ENCODE measurements around the gene TBC1D17.

TBC1D17 gene

GRCh38 chr19:49833599-49833998 is 43.9 kb upstream of the TBC1D17 start:
- peaks cover 4 to 31% (median 16%) of the 10 kb centered on the region in 4 experiments for H3K4me1 ChIP-seq (ENCODE audit: control extremely low read depth in 1 of 4, control insufficient read depth in 4 of 4, insufficient read depth in 4 of 4, low read length in 3 of 4)
- 95% methylated on average over 7 of the region's 7 CpGs for WGBS (ENCODE audit: insufficient coverage)
- peaks cover 21 to 97% (median 66%) of the 10 kb centered on the region in 4 experiments for H3K36me3 ChIP-seq (ENCODE audit: control insufficient read depth in 4 of 4, insufficient read depth in 4 of 4, low read length in 3 of 4)
- CTCF ChIA-PET: interaction anchor here (2.0 kb wide), 1 partner anchor 14 kb away, joined by 5 read pairs; no protein-coding TSS in a partner anchor
- no peaks in the 10 kb centered on the region for H3K27me3 ChIP-seq (replicated peaks in 2 of 5; ENCODE audit: control insufficient read depth in 4 of 5, insufficient read depth in 5 of 5, low read length in 4 of 5)
- DNase-seq: no peak
- POLR2A ChIA-PET: no interaction called here
- H3K4me3 ChIP-seq (ENCODE audit: control insufficient read depth in 1 of 7, extremely low read depth in 1 of 7, insufficient read depth in 4 of 7, low read depth in 2 of 7, low read length in 6 of 7): no peak overlapping the region
- no peaks in the 10 kb centered on the region for H3K9me3 ChIP-seq (ENCODE audit: control extremely low read depth in 1 of 5, control insufficient read depth in 4 of 5, insufficient read depth in 2 of 5, low read depth in 1 of 5, low read length in 4 of 5)
- H3K27ac ChIP-seq (ENCODE audit: insufficient read depth in 1 of 2, low read depth in 1 of 2, low read length in 2 of 2, poor library complexity in 1 of 2, severe bottlenecking in 2 of 2): no peak overlapping the region

DNA sequence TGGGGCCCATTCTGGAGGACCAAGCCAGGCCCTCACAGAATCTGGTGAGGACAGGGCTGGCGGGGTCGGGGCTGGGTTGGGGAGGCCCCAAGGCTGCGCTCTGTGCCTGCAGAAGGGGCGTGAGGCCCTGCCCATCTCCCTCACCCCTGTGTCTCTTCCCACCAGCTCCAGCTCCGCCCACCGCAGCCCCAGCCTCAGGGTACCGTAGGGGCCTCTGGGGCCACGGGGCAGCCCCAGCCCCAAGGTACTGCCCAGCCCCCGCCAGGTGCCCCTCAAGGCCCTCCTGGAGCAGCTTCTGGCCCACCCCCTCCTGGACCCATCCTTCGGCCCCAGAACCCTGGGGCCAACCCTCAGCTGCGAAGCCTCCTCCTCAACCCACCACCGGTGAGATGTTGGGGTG is 41.9 kb upstream of the TBC1D17 start:
- no peak overlapping the region for H3K27ac ChIP-seq (ENCODE audit: insufficient read depth in 1 of 2, low read depth in 1 of 2, low read length in 2 of 2, poor library complexity in 1 of 2, severe bottlenecking in 2 of 2)
- no peak overlapping the region for H3K4me3 ChIP-seq (ENCODE audit: control insufficient read depth in 1 of 7, extremely low read depth in 1 of 7, insufficient read depth in 4 of 7, low read depth in 2 of 7, low read length in 6 of 7)
- no peaks in the 10 kb centered on the region for H3K27me3 ChIP-seq (replicated peaks in 2 of 5; ENCODE audit: control insufficient read depth in 4 of 5, insufficient read depth in 5 of 5, low read length in 4 of 5)
- no peak for DNase-seq
- 100% methylated on average over 7 of the region's 12 CpGs for WGBS (ENCODE audit: insufficient coverage)
- peaks cover 4 to 26% (median 16%) of the 10 kb centered on the region in 4 experiments for H3K4me1 ChIP-seq (ENCODE audit: control extremely low read depth in 1 of 4, control insufficient read depth in 4 of 4, insufficient read depth in 4 of 4, low read length in 3 of 4)
- POLR2A ChIA-PET: no interaction called here
- CTCF ChIA-PET: no interaction called here
- peaks cover 27 to 93% (median 70%) of the 10 kb centered on the region in 4 experiments for H3K36me3 ChIP-seq (ENCODE audit: control insufficient read depth in 4 of 4, insufficient read depth in 4 of 4, low read length in 3 of 4)
- H3K9me3 ChIP-seq (ENCODE audit: control extremely low read depth in 1 of 5, control insufficient read depth in 4 of 5, insufficient read depth in 2 of 5, low read depth in 1 of 5, low read length in 4 of 5): no peaks in the 10 kb centered on the region

- no peak overlapping the region for H3K4me3 ChIP-seq (ENCODE audit: control insufficient read depth in 1 of 7, extremely low read depth in 1 of 7, insufficient read depth in 4 of 7, low read depth in 2 of 7, low read length in 6 of 7)
- peaks cover 4 to 17% (median 13%) of the 10 kb centered on the region in 4 experiments for H3K4me1 ChIP-seq (ENCODE audit: control extremely low read depth in 1 of 4, control insufficient read depth in 4 of 4, insufficient read depth in 4 of 4, low read length in 3 of 4)
- H3K9me3 ChIP-seq (ENCODE audit: control extremely low read depth in 1 of 5, control insufficient read depth in 4 of 5, insufficient read depth in 2 of 5, low read depth in 1 of 5, low read length in 4 of 5): no peaks in the 10 kb centered on the region
- H3K27ac ChIP-seq (ENCODE audit: insufficient read depth in 1 of 2, low read depth in 1 of 2, low read length in 2 of 2, poor library complexity in 1 of 2, severe bottlenecking in 2 of 2): no peak overlapping the region
- no peak for DNase-seq
- ChIA-PET CTCF (interaction anchor here (0.6 kb wide), 1 partner anchor 12 kb away, joined by 3 read pairs; no protein-coding TSS in a partner anchor), POLR2A (no interaction called here)
- H3K36me3 ChIP-seq (ENCODE audit: control insufficient read depth in 4 of 4, insufficient read depth in 4 of 4, low read length in 3 of 4): peaks cover 27 to 91% (median 72%) of the 10 kb centered on the region in 4 experiments
- H3K27me3 ChIP-seq (replicated peaks in 2 of 5; ENCODE audit: control insufficient read depth in 4 of 5, insufficient read depth in 5 of 5, low read length in 4 of 5): no peaks in the 10 kb centered on the region
- WGBS (ENCODE audit: insufficient coverage): 96% methylated on average over 13 of the region's 20 CpGs
Measured at GRCh38 chr19:49836176-49837008, 41.1 kb upstream of the TBC1D17 start.

- WGBS (ENCODE audit: insufficient coverage): 97% methylated on average over 5 of the region's 5 CpGs
- peaks cover 4 to 12% (median 9%) of the 10 kb centered on the region in 4 experiments for H3K4me1 ChIP-seq (ENCODE audit: control extremely low read depth in 1 of 4, control insufficient read depth in 4 of 4, insufficient read depth in 4 of 4, low read length in 3 of 4)
- H3K4me3 ChIP-seq (ENCODE audit: control insufficient read depth in 1 of 7, extremely low read depth in 1 of 7, insufficient read depth in 4 of 7, low read depth in 2 of 7, low read length in 6 of 7): no peak overlapping the region
- POLR2A ChIA-PET: no interaction called here
- CTCF ChIA-PET: interaction anchor here (0.9 kb wide), 1 partner anchor 29 kb away, joined by 3 read pairs; no protein-coding TSS in a partner anchor
- peaks cover 27 to 85% (median 68%) of the 10 kb centered on the region in 4 experiments for H3K36me3 ChIP-seq (ENCODE audit: control insufficient read depth in 4 of 4, insufficient read depth in 4 of 4, low read length in 3 of 4)
- DNase-seq: no peak
- H3K9me3 ChIP-seq (ENCODE audit: control extremely low read depth in 1 of 5, control insufficient read depth in 4 of 5, insufficient read depth in 2 of 5, low read depth in 1 of 5, low read length in 4 of 5): no peaks in the 10 kb centered on the region
- H3K27me3 ChIP-seq (replicated peaks in 2 of 5; ENCODE audit: control insufficient read depth in 4 of 5, insufficient read depth in 5 of 5, low read length in 4 of 5): no peaks in the 10 kb centered on the region
- no peak overlapping the region for H3K27ac ChIP-seq (ENCODE audit: insufficient read depth in 1 of 2, low read depth in 1 of 2, low read length in 2 of 2, poor library complexity in 1 of 2, severe bottlenecking in 2 of 2)
Measured at GRCh38 chr19:49837009-49837310, 40.5 kb upstream of the TBC1D17 start.

GRCh38 chr19:49837425-49837824 is 40.1 kb upstream of the TBC1D17 start:
- Histone ChIP-seq H3K9me3 (ENCODE audit: control extremely low read depth in 1 of 5, control insufficient read depth in 4 of 5, insufficient read depth in 2 of 5, low read depth in 1 of 5, low read length in 4 of 5) (no peaks in the 10 kb centered on the region), H3K36me3 (ENCODE audit: control insufficient read depth in 4 of 4, insufficient read depth in 4 of 4, low read length in 3 of 4) (peaks cover 27 to 80% (median 65%) of the 10 kb centered on the region in 4 experiments), H3K27ac (ENCODE audit: insufficient read depth in 1 of 2, low read depth in 1 of 2, low read length in 2 of 2, poor library complexity in 1 of 2, severe bottlenecking in 2 of 2) (no peak overlapping the region), H3K4me3 (ENCODE audit: control insufficient read depth in 1 of 7, extremely low read depth in 1 of 7, insufficient read depth in 4 of 7, low read depth in 2 of 7, low read length in 6 of 7) (no peak overlapping the region), H3K4me1 (ENCODE audit: control extremely low read depth in 1 of 4, control insufficient read depth in 4 of 4, insufficient read depth in 4 of 4, low read length in 3 of 4) (peaks cover 4 to 8% (median 5%) of the 10 kb centered on the region in 4 experiments), H3K27me3 (replicated peaks in 2 of 5; ENCODE audit: control insufficient read depth in 4 of 5, insufficient read depth in 5 of 5, low read length in 4 of 5) (no peaks in the 10 kb centered on the region)
- CTCF ChIA-PET: interaction anchor here (0.9 kb wide), 1 partner anchor 30 kb away, joined by 3 read pairs; no protein-coding TSS in a partner anchor
- 100% methylated on average over 6 of the region's 9 CpGs for WGBS (ENCODE audit: insufficient coverage)
- DNase-seq: no peak
- POLR2A ChIA-PET: no interaction called here

DNA sequence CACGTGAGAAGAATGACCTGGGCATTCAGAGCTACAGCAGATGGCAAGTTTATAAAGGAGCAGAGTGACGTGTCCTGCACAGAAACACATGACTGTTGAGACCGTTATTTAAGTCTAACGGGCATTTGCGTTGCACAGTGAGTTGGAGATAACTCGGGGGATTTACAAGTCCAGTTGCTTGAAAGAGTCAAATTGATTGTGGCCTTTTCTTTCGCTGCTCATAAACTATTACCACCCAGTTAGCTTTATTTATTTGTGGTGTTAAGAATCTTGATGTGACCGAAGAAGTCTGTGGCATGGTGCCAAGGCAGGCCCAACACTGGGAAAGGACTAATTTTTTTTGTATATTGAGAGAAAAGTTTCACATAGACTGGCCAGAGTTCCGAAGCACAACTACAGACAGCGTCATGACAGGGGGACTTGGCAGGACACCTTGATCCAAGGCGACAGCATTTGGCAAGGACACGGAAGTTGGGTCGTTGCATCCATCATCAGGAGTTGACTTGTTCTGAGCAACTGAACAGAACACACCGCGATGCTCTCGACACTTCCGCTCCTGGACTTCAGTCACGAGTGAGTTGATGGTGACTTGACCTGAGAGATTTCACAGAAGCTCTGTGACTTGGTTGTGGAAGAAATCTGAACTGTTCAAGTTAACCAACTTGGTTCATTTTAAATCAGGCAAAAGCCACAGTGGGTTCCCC is 38.5 kb upstream of the TBC1D17 start:
- no peak overlapping the region for H3K4me3 ChIP-seq (ENCODE audit: control insufficient read depth in 1 of 7, extremely low read depth in 1 of 7, insufficient read depth in 4 of 7, low read depth in 2 of 7, low read length in 6 of 7)
- peaks cover 21 to 66% (median 55%) of the 10 kb centered on the region in 4 experiments for H3K36me3 ChIP-seq (ENCODE audit: control insufficient read depth in 4 of 4, insufficient read depth in 4 of 4, low read length in 3 of 4)
- no peaks in the 10 kb centered on the region for H3K27me3 ChIP-seq (replicated peaks in 2 of 5; ENCODE audit: control insufficient read depth in 4 of 5, insufficient read depth in 5 of 5, low read length in 4 of 5)
- CTCF ChIA-PET: interaction anchor here (0.6 kb wide), 1 partner anchor 89 kb away, joined by 3 read pairs; no protein-coding TSS in a partner anchor
- H3K4me1 ChIP-seq (ENCODE audit: control extremely low read depth in 1 of 4, control insufficient read depth in 4 of 4, insufficient read depth in 4 of 4, low read length in 3 of 4): no peaks in the 10 kb centered on the region
- 95% methylated on average over 17 of the region's 18 CpGs for WGBS (ENCODE audit: insufficient coverage)
- H3K27ac ChIP-seq (ENCODE audit: insufficient read depth in 1 of 2, low read depth in 1 of 2, low read length in 2 of 2, poor library complexity in 1 of 2, severe bottlenecking in 2 of 2): no peak overlapping the region
- no peak for DNase-seq
- H3K9me3 ChIP-seq (ENCODE audit: control extremely low read depth in 1 of 5, control insufficient read depth in 4 of 5, insufficient read depth in 2 of 5, low read depth in 1 of 5, low read length in 4 of 5): no peaks in the 10 kb centered on the region
- POLR2A ChIA-PET: no interaction called here

GRCh38 chr19:49839713-49840112 is 37.8 kb upstream of the TBC1D17 start:
- ChIA-PET POLR2A (no interaction called here), CTCF (no interaction called here)
- 100% methylated on average over 8 of the region's 11 CpGs for WGBS (ENCODE audit: insufficient coverage)
- no peak for DNase-seq
- Histone ChIP-seq H3K27me3 (replicated peaks in 2 of 5; ENCODE audit: control insufficient read depth in 4 of 5, insufficient read depth in 5 of 5, low read length in 4 of 5) (no peaks in the 10 kb centered on the region), H3K9me3 (ENCODE audit: control extremely low read depth in 1 of 5, control insufficient read depth in 4 of 5, insufficient read depth in 2 of 5, low read depth in 1 of 5, low read length in 4 of 5) (no peaks in the 10 kb centered on the region), H3K27ac (ENCODE audit: insufficient read depth in 1 of 2, low read depth in 1 of 2, low read length in 2 of 2, poor library complexity in 1 of 2, severe bottlenecking in 2 of 2) (no peak overlapping the region), H3K36me3 (ENCODE audit: control insufficient read depth in 4 of 4, insufficient read depth in 4 of 4, low read length in 3 of 4) (peaks cover 17 to 59% (median 48%) of the 10 kb centered on the region in 4 experiments), H3K4me1 (ENCODE audit: control extremely low read depth in 1 of 4, control insufficient read depth in 4 of 4, insufficient read depth in 4 of 4, low read length in 3 of 4) (no peaks in the 10 kb centered on the region), H3K4me3 (ENCODE audit: control insufficient read depth in 1 of 7, extremely low read depth in 1 of 7, insufficient read depth in 4 of 7, low read depth in 2 of 7, low read length in 6 of 7) (no peak overlapping the region)
